WTC11 (cell line): Measurements from ENCODE around the gene PIK3IP1.

Experiments
- ATF2 ChIP-seq: sonication (generic); formaldehyde crosslinking; IDR thresholded peaks from 2 replicates; pipeline ENCODE4 v1.8.1; 2022; ENCODE audit warnings: low read depth, missing genetic modification reagents, borderline replicate concordance
- CTCF ChIP-seq: fragments of 200-600 bp; IDR thresholded peaks from 2 replicates; pipeline ENCODE4 v1.8.0; 2022; ENCODE audit warnings: antibody characterized with exemption
- FOXK1 ChIP-seq: sonication (generic); formaldehyde crosslinking; IDR thresholded peaks from 2 replicates; pipeline ENCODE4 v1.8.0; 2022; ENCODE audit warnings: mild to moderate bottlenecking, moderate library complexity, missing genetic modification reagents
- MXD4 ChIP-seq: fragments of 250-450 bp; sonication (Bioruptor Pico); IDR thresholded peaks from 2 replicates; pipeline ENCODE4 v1.8.0; 2021; ENCODE audit warnings: mild to moderate bottlenecking, moderate library complexity, borderline replicate concordance
- TEAD4 ChIP-seq: sonication (generic); formaldehyde crosslinking; IDR thresholded peaks from 2 replicates; pipeline ENCODE4 v1.8.0; 2022; ENCODE audit warnings: mild to moderate bottlenecking, missing genetic modification reagents
- ZNF138 ChIP-seq: sonication (generic); formaldehyde crosslinking; conservative IDR thresholded peaks from 2 replicates; pipeline ENCODE4 v1.8.1; 2022; ENCODE audit warnings: mild to moderate bottlenecking, moderate library complexity, missing genetic modification reagents
- ZNF219 ChIP-seq: sonication (generic); formaldehyde crosslinking; IDR thresholded peaks from 2 replicates; pipeline ENCODE4 v1.8.0; 2023; ENCODE audit warnings: missing genetic modification reagents, mild to moderate bottlenecking, borderline replicate concordance
- TF ChIP-seq, protein P1 (sequence below): sonication (generic); formaldehyde crosslinking; IDR thresholded peaks from 2 replicates; pipeline ENCODE4 v1.8.1; 2022; ENCODE audit warnings: missing genetic modification reagents, borderline replicate concordance
- TF ChIP-seq, protein P2 (sequence below): sonication (generic); formaldehyde crosslinking; IDR thresholded peaks from 2 replicates; pipeline ENCODE4 v1.8.0; 2022; ENCODE audit warnings: mild to moderate bottlenecking, missing genetic modification reagents

GRCh38 chr22:31291481-31292235 is 630 bp downstream of the PIK3IP1 start:
- TF ChIP-seq, protein P1, sequence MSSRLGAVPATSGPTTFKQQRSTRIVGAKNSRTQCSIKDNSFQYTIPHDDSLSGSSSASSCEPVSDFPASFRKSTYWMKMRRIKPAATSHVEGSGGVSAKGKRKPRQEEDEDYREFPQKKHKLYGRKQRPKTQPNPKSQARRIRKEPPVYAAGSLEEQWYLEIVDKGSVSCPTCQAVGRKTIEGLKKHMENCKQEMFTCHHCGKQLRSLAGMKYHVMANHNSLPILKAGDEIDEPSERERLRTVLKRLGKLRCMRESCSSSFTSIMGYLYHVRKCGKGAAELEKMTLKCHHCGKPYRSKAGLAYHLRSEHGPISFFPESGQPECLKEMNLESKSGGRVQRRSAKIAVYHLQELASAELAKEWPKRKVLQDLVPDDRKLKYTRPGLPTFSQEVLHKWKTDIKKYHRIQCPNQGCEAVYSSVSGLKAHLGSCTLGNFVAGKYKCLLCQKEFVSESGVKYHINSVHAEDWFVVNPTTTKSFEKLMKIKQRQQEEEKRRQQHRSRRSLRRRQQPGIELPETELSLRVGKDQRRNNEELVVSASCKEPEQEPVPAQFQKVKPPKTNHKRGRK (CRISPR knock-in tag): no peak
- TF ChIP-seq ZNF219 (CRISPR knock-in tag) (no peak), CTCF (no peak), ATF2 (CRISPR knock-in tag) (no peak), TEAD4 (CRISPR knock-in tag) (no peak), ZNF138 (no peak), FOXK1 (CRISPR knock-in tag) (no peak), MXD4 (no peak)
- TF ChIP-seq, protein P2, sequence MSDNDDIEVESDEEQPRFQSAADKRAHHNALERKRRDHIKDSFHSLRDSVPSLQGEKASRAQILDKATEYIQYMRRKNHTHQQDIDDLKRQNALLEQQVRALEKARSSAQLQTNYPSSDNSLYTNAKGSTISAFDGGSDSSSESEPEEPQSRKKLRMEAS (CRISPR knock-in tag): no peak
